ENCODE results near the gene ACAN. TPM values are rescaled to one million over a fixed set of nuclear protein-coding genes. Genes with fewer than 3 reads are reported as not detected.

The ACAN gene
- total and polyA plus RNA-seq, 2 donors (not counting 3 experiments of a cell fraction or from before 2014, with no cell fraction given), result not detected

GRCh38 chr15:88906130-88906529 lies 102.9 kb downstream of the ACAN start:
- H3K9me1 ChIP-seq (replicated peaks; ENCODE audit: control insufficient read depth, extremely low read depth, insufficient read depth, low read length), result no peaks in the 10 kb centered on the region
- no TSS peak for BruUV-seq (replicated peaks)
- H3K4me1 ChIP-seq (ENCODE audit: control insufficient read depth, extremely low read depth, insufficient read depth, low read length), result no peaks in the 10 kb centered on the region
- no peaks in the 10 kb centered on the region for H3K36me3 ChIP-seq (ENCODE audit: control insufficient read depth in 2 of 2, extremely low read depth in 1 of 2, insufficient read depth in 2 of 2, low read length in 2 of 2)
- ChIA-PET CTCF (interaction anchor here (1.3 to 4.7 kb wide), 6 partner anchors 8 to 212 kb away, joined by 3 to 82 read pairs (median 24); partner anchors contain the start of genes HAPLN3 and MFGE8), POLR2A (interaction anchor here (0.6 kb wide), 1 partner anchor 197 kb away, joined by 3 read pairs; no protein-coding TSS in a partner anchor)
- H3K9me3 ChIP-seq (replicated peaks; ENCODE audit: control insufficient read depth, insufficient read depth, low read length), result no peaks in the 10 kb centered on the region
- H4K20me1 ChIP-seq (replicated peaks; ENCODE audit: control insufficient read depth, extremely low read depth, insufficient read depth, low read length), result no peaks in the 10 kb centered on the region
- no peak overlapping the region for H3K4me2 ChIP-seq (ENCODE audit: insufficient read depth, low read length)
- DNase-seq (ENCODE audit: low read depth, low spot score) (no peak), FAIRE-seq (no peak)
- H3K27me3 ChIP-seq (ENCODE audit: control insufficient read depth in 2 of 2, insufficient read depth in 2 of 2, low read length in 2 of 2), result no peaks in the 10 kb centered on the region
- H3K4me3 ChIP-seq (replicated peaks in 1 of 3; ENCODE audit: insufficient read depth in 1 of 3, low read depth in 1 of 3, low read length in 3 of 3), result no peak overlapping the region
- dilution Hi-C loops (cut with MboI; ENCODE audit: extremely low pct_ligation_motif_present, low sequenced_read_pairs) (no loop called here), intact Hi-C loops (cut with micrococcal nuclease) (no loop called here)
- H3K79me2 ChIP-seq (ENCODE audit: control insufficient read depth, insufficient read depth, low read length), result no peaks in the 10 kb centered on the region
- TF ChIP-seq POLR2A (IDR thresholded peaks at IDR 0.05; ENCODE audit: low read depth, low read length) (no peak), MYC (IDR thresholded peaks at IDR 0.05; ENCODE audit: low read depth, low read length) (no peak), CTCF (IDR thresholded peaks at IDR 0.05; ENCODE audit: extremely low read depth in 1 of 2, insufficient read depth in 1 of 2, low read depth in 1 of 2, low read length in 2 of 2) (no peak), POLR2AphosphoS5 (IDR thresholded peaks at IDR 0.05; ENCODE audit: insufficient read depth, low read depth, low read length) (no peak)
- no peak overlapping the region for H3K27ac ChIP-seq (ENCODE audit: insufficient read depth, low read depth, low read length)
- H2AFZ ChIP-seq (ENCODE audit: low read depth, low read length), result no peak overlapping the region
- H3K9ac ChIP-seq (replicated peaks; ENCODE audit: extremely low read depth, insufficient read depth, low read length), result no peak overlapping the region

DNA sequence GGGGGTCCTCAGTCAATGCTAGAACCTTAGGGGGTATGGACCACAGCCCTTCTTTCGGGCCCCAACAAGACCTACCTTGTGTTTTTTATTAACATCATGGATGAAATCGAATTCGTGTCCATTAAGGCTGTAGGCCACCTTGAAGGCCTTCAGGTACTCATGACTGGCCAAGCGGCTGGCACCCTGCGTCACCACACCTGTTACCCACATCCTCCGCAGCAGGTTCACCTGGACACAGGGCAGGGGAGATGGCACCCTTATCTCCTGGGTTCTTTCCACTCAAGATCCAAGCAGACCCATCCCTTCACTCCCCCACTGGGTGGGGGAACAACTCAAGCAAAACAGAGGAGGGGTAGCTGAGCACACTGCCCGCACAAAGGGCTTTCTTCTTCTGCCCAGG lies 103.3 kb downstream of the ACAN start:
- no peak overlapping the region for H3K9ac ChIP-seq (replicated peaks; ENCODE audit: extremely low read depth, insufficient read depth, low read length)
- H3K4me2 ChIP-seq (ENCODE audit: insufficient read depth, low read length), result no peak overlapping the region
- no peaks in the 10 kb centered on the region for H3K9me3 ChIP-seq (replicated peaks; ENCODE audit: control insufficient read depth, insufficient read depth, low read length)
- H3K79me2 ChIP-seq (ENCODE audit: control insufficient read depth, insufficient read depth, low read length), result no peaks in the 10 kb centered on the region
- no peak for DNase-seq (ENCODE audit: low read depth, low spot score)
- H3K4me1 ChIP-seq (ENCODE audit: control insufficient read depth, extremely low read depth, insufficient read depth, low read length), result no peaks in the 10 kb centered on the region
- intact Hi-C loops (cut with micrococcal nuclease) (no loop called here), dilution Hi-C loops (cut with MboI; ENCODE audit: extremely low pct_ligation_motif_present, low sequenced_read_pairs) (no loop called here)
- POLR2A ChIA-PET, result no interaction called here
- H3K27ac ChIP-seq (ENCODE audit: insufficient read depth, low read depth, low read length), result no peak overlapping the region
- BruUV-seq (replicated peaks), result no TSS peak
- H4K20me1 ChIP-seq (replicated peaks; ENCODE audit: control insufficient read depth, extremely low read depth, insufficient read depth, low read length), result no peaks in the 10 kb centered on the region
- no peak overlapping the region for H2AFZ ChIP-seq (ENCODE audit: low read depth, low read length)
- no peak for FAIRE-seq
- CTCF ChIA-PET, result interaction anchor here (4.7 kb wide), 1 partner anchor 113 kb away, joined by 82 read pairs; no protein-coding TSS in a partner anchor
- no peaks in the 10 kb centered on the region for H3K36me3 ChIP-seq (ENCODE audit: control insufficient read depth in 2 of 2, extremely low read depth in 1 of 2, insufficient read depth in 2 of 2, low read length in 2 of 2)
- no peaks in the 10 kb centered on the region for H3K9me1 ChIP-seq (replicated peaks; ENCODE audit: control insufficient read depth, extremely low read depth, insufficient read depth, low read length)
- TF ChIP-seq, protein P1, sequence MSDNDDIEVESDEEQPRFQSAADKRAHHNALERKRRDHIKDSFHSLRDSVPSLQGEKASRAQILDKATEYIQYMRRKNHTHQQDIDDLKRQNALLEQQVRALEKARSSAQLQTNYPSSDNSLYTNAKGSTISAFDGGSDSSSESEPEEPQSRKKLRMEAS (IDR thresholded peaks at IDR 0.05; ENCODE audit: insufficient read depth, insufficient read length), result no peak
- TF ChIP-seq EZH2 (IDR thresholded peaks at IDR 0.05; ENCODE audit: borderline replicate concordance, low read depth, low read length, severe bottlenecking) (no peak), FOS (IDR thresholded peaks at IDR 0.05; ENCODE audit: borderline replicate concordance, insufficient read depth, low read length) (no peak), POLR2AphosphoS5 (IDR thresholded peaks at IDR 0.05; ENCODE audit: insufficient read depth, low read depth, low read length) (no peak), GATA2 (IDR thresholded peaks at IDR 0.05; ENCODE audit: insufficient read depth, insufficient read length, low read depth, low read length) (no peak), POLR2A (IDR thresholded peaks at IDR 0.05; ENCODE audit: low read depth, low read length) (no peak), CTCF (IDR thresholded peaks at IDR 0.05; ENCODE audit: extremely low read depth in 1 of 2, insufficient read depth in 1 of 2, low read depth in 1 of 2, low read length in 2 of 2) (no peak), MYC (IDR thresholded peaks at IDR 0.05; ENCODE audit: low read depth, low read length) (no peak), JUN (IDR thresholded peaks at IDR 0.05; ENCODE audit: borderline replicate concordance, insufficient read depth, insufficient read length, low read depth) (no peak)
- no peaks in the 10 kb centered on the region for H3K27me3 ChIP-seq (ENCODE audit: control insufficient read depth in 2 of 2, insufficient read depth in 2 of 2, low read length in 2 of 2)
- H3K4me3 ChIP-seq (replicated peaks in 1 of 3; ENCODE audit: insufficient read depth in 1 of 3, low read depth in 1 of 3, low read length in 3 of 3), result no peak overlapping the region
